Hindlimb muscle (tissue), 1 donor: ENCODE results near the gene ADORA3. TPM values are rescaled to one million over a fixed set of nuclear protein-coding genes. Genes with fewer than 3 reads are reported as not detected.
"Not testable (repeated sequence)": the region's sequence is repeated elsewhere in the genome, so short reads cannot be mapped to it uniquely, and the experiment has no call there.

Experiments
- DNase-seq: peaks from one replicate; pipeline ENCODE4 v3.0.0-alpha.2; 2013
- polyA plus RNA-seq: library from polyadenylated mRNA; unstranded; fragments of 120-200 nt; gene quantifications from one replicate; pipeline ENCODE4 v1.2.1, GENCODE V29; 2013; ENCODE audit not compliant: insufficient read length

The ADORA3 gene
- polyA plus RNA-seq = 1.2 TPM

- no peak for DNase-seq
These were observed at the start of gene ADORA3, which contains the start of gene TMIGD3 for GRCh38 chr1:111503585-111504060. Gene ADORA3 (minus strand): TSS chr1:111503633. CDS start chr1:111503354, 279 bp downstream. Gene TMIGD3 (minus strand): TSS chr1:111503633. CDS start chr1:111503354, 279 bp downstream.

GRCh38 chr1:111553196-111553595, 49.8 kb upstream of the ADORA3 start:
- DNase-seq = no peak

- DNase-seq = no peak
These were observed 49.2 kb upstream of the ADORA3 start for GRCh38 chr1:111552587-111552986.

GRCh38 chr1:111551623-111552411, 48.4 kb upstream of the ADORA3 start:
- DNase-seq = no peak

GRCh38 chr1:111547786-111548185, 44.4 kb upstream of the ADORA3 start:
- not testable (repeated sequence) for DNase-seq

GRCh38 chr1:111542187-111542586, 38.8 kb upstream of the ADORA3 start:
- DNase-seq = no peak

GRCh38 chr1:111541721-111542120, 38.3 kb upstream of the ADORA3 start:
- no peak for DNase-seq

GRCh38 chr1:111540928-111541327, 37.5 kb upstream of the ADORA3 start:
- no peak for DNase-seq

GRCh38 chr1:111538343-111539025, 35.1 kb upstream of the ADORA3 start:
- DNase-seq = no peak

GRCh38 chr1:111535256-111536191, 32.1 kb upstream of the ADORA3 start:
- no peak for DNase-seq

- no peak for DNase-seq
These were observed 16.6 kb upstream of the ADORA3 start for GRCh38 chr1:111520053-111520452.

GRCh38 chr1:111517469-111518225, 14.2 kb upstream of the ADORA3 start:
- DNase-seq = no peak

GRCh38 chr1:111516005-111516535, 12.6 kb upstream of the ADORA3 start:
- DNase-seq = no peak

- DNase-seq = no peak
These were observed 12.0 kb upstream of the ADORA3 start for GRCh38 chr1:111515291-111516004.

- DNase-seq = no peak
These were observed 10.1 kb upstream of the ADORA3 start for GRCh38 chr1:111513410-111514020.

GRCh38 chr1:111512931-111513330, 9.5 kb upstream of the ADORA3 start:
- no peak for DNase-seq

- no peak for DNase-seq
These were observed 8.9 kb upstream of the ADORA3 start for GRCh38 chr1:111512132-111512889.

- no peak for DNase-seq
These were observed 7.9 kb upstream of the ADORA3 start for GRCh38 chr1:111511370-111511769.

- DNase-seq = no peak
These were observed 6.6 kb upstream of the ADORA3 start for GRCh38 chr1:111509997-111510375.
